NCI-H1436 (cell line): ENCODE data around the gene TM2D1.
"Not testable (repeated sequence)": the region's sequence is repeated elsewhere in the genome, so short reads cannot be mapped to it uniquely, and the experiment has no call there.

Source experiments
- DNase-seq: peaks from one replicate; lab custom pipeline; 2025; lab: John Stamatoyannopoulos, UW

Gene TM2D1

GRCh38 chr1:61724813-61725694 lies at the start of gene TM2D1:
TSS of gene TM2D1 (minus strand) at chr1:61725141. CDS start at chr1:61725120, 21 bp downstream.
- peak; percentile 80 for DNase-seq

GRCh38 chr1:61770131-61770530 lies 45.2 kb upstream of the TM2D1 start:
- DNase-seq = no peak

GRCh38 chr1:61757950-61758349 lies 33.0 kb upstream of the TM2D1 start:
- no peak for DNase-seq

- no peak for DNase-seq
Observed at GRCh38 chr1:61756773-61757172, 31.8 kb upstream of the TM2D1 start.

- no peak for DNase-seq
Observed at GRCh38 chr1:61754545-61754944, 29.6 kb upstream of the TM2D1 start.

- no peak for DNase-seq
Observed at GRCh38 chr1:61753998-61754508, 29.1 kb upstream of the TM2D1 start.

GRCh38 chr1:61752921-61753389 lies 28.0 kb upstream of the TM2D1 start:
- DNase-seq = no peak

GRCh38 chr1:61749574-61749973 lies 24.6 kb upstream of the TM2D1 start:
- no peak for DNase-seq

GRCh38 chr1:61748566-61748965 lies 23.6 kb upstream of the TM2D1 start:
- DNase-seq = no peak

- DNase-seq = no peak
Observed at GRCh38 chr1:61746813-61747212, 21.9 kb upstream of the TM2D1 start.

GRCh38 chr1:61743716-61744580 lies 19.0 kb upstream of the TM2D1 start:
- DNase-seq = no peak

GRCh38 chr1:61743431-61743705 lies 18.4 kb upstream of the TM2D1 start:
- no peak for DNase-seq

- peak; percentile 46 for DNase-seq
Observed at GRCh38 chr1:61742620-61743430, 17.9 kb upstream of the TM2D1 start.

- peak; percentile 77 for DNase-seq
Observed at GRCh38 chr1:61741711-61742619, 17.0 kb upstream of the TM2D1 start, which contains the start of gene PATJ. TSS of gene PATJ (plus strand) at chr1:61742480. CDS start at chr1:61762893, 20,413 bp downstream.

- DNase-seq = no peak
Observed at GRCh38 chr1:61740751-61741700, 16.1 kb upstream of the TM2D1 start.

- no peak for DNase-seq
Observed at GRCh38 chr1:61732726-61733125, 7.8 kb upstream of the TM2D1 start.

GRCh38 chr1:61730679-61731078 lies 5.7 kb upstream of the TM2D1 start:
- not testable (repeated sequence) for DNase-seq

- DNase-seq = no peak
Observed at GRCh38 chr1:61727544-61727943, 2.6 kb upstream of the TM2D1 start.

GRCh38 chr1:61724506-61724812 lies 482 bp downstream of the TM2D1 start:
- no peak for DNase-seq
